GM19467 (cell line): ENCODE measurements around the gene DNAH17.
"Not testable (repeated sequence)": the region's sequence is repeated elsewhere in the genome, so short reads cannot be mapped to it uniquely, and the experiment has no call there.

Source experiments
- ATAC-seq: cut with Tn5 transposase; IDR thresholded peaks from one replicate; pipeline ENCODE4 v1.9.1; 2021; ENCODE audit warnings: mild to moderate bottlenecking, moderate library complexity; ENCODE audit not compliant: unreplicated experiment

DNAH17 gene

GRCh38 chr17:78525511-78526160 is 51.6 kb downstream of the DNAH17 start:
- ATAC-seq = no peak

DNA sequence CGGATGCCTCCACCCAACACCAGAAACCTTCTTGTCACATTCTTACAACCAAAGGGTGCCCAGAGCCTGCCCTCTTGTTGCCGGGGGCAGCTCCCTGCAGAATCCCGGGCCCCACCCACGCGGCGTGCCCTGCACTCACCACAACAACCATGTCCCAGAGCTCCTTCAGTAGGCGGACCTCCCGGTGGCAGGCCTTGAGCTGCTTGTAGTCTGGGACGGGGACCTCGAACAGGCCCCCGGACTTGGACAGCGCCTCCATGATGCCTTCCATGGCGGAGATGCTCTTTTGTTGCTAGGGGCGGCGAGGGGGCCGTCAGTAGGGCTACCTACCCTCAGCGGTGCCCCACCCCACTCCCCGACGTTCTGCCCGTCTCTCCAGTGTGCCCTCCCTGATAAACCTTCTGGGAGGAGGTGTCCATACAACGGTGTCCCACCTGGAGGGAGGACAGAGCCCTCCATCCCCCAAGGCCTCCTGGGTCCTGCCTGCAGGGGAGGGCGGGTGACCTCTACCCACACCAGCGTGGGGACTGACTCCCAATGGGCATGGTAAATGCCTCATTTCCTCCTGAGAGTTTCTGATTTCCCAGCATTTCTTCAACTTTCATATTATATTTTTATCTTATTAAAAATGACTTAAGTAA is 52.2 kb downstream of the DNAH17 start:
- ATAC-seq = no peak

DNA sequence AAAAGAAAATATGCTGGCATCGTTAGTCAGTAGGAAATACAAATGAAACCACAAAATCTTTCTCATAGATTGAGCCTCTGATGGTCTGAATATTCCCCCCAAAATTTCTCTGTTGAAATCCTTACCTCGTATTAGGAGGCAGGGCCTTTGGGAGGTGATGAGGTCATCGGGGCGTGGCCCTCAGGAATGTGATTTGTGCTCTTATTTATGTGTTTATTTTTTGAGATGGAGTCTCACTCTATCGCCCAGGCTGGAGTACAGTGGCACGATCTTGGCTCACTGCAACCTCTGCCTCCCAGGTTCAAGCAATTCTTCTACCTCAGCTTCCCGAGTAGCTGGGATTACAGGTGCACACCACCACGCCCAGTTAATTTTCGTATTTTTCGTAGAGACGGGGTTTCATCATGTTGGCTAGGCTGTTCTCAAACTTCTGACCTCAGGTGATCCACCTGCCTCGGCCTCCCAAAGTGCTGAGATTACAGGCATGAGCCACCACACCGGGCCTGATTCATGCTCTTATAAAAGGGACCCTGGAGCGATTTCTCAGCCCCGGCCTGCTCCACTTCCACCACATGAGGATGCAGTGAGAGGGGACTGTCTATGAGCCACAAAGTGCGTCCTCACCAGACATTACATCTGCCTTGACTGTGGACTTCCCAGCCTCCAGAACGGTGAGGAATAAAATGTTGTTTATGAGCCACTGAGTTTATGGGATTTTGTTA is 53.1 kb downstream of the DNAH17 start:
- ATAC-seq = no peak

GRCh38 chr17:78522031-78522809 is 55.0 kb downstream of the DNAH17 start:
- ATAC-seq = no peak

DNA sequence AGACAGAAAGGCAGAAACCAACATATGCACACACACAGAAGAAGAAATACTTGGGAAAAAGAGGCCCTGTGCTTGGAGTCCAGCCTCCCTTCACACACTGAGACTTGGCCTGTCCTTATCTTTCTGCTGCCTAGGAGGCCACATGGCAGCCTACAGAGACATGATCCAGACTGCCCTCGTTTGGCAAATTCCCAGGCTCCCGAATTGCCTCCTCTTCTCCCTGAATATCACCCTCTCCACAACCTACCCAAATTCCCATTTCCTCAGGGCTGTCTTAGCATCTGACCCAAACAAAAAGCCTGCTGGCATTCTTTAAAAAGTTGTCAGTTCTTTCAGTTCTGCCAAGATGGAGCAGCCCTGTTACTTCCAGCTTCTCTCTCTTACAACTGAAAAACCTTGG is 59.8 kb downstream of the DNAH17 start:
- ATAC-seq = no peak

DNA sequence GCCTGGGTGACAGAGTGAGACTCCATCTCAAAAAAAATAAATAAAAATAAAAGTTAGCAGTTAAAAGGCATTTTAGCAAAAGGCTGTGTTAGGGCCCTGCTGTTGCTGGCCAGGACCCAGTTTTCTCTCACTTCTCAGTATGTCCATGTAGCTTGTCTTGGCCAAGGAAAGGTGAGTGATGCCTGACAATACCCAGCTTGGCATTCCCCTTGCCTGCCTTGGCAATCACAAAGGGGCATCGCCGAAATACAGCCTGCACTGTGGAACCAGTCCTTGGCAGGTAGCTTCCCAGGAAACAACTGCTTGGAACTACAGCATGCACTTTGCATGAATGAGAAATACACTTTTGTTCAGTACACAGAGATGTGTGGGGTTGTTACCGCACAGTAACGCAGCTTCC is 61.7 kb downstream of the DNAH17 start:
- ATAC-seq = no peak

DNA sequence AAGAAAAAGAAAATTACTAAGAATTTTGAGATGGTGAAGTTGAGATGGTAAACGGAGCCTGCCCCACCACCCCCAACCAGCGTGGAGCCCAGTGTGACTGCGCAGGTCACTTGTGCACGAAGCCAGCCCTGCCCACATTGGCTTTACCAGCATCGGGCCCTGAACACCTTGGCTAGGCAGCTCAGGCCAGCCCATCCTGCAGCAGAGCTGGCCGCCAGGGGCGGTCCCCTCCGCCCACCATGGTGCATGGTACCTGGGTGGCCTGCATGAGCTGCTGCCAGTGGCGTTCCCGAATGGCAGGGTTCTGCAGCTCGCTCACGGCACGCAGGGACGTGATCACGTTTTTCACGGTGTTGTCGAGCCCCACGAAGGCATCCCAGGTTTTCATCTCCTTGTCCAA is 62.7 kb downstream of the DNAH17 start:
- no peak for ATAC-seq

DNA sequence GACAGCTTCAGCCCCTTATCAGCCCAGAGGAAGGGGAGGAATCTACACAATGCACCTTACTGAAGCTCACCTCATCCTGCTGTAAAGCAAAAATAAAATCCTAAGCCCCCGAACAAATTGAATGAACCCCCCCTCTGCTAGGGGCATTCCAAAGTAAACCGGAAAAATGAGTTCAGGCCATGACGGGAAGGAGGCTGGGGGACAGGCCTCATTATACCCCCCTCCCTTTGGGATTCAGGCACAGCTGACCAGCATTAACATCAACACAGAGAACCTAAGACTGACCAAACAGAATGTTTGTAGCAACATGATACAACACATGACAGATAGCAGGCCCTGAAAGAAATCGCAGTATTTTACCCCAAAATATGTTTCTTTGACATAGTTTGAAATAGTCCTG is 64.2 kb downstream of the DNAH17 start:
- no peak for ATAC-seq

- ATAC-seq = no peak
Observed at GRCh38 chr17:78510141-78511075, 66.8 kb downstream of the DNAH17 start.

- no peak for ATAC-seq
Observed at GRCh38 chr17:78507526-78507925, 69.7 kb downstream of the DNAH17 start.

DNA sequence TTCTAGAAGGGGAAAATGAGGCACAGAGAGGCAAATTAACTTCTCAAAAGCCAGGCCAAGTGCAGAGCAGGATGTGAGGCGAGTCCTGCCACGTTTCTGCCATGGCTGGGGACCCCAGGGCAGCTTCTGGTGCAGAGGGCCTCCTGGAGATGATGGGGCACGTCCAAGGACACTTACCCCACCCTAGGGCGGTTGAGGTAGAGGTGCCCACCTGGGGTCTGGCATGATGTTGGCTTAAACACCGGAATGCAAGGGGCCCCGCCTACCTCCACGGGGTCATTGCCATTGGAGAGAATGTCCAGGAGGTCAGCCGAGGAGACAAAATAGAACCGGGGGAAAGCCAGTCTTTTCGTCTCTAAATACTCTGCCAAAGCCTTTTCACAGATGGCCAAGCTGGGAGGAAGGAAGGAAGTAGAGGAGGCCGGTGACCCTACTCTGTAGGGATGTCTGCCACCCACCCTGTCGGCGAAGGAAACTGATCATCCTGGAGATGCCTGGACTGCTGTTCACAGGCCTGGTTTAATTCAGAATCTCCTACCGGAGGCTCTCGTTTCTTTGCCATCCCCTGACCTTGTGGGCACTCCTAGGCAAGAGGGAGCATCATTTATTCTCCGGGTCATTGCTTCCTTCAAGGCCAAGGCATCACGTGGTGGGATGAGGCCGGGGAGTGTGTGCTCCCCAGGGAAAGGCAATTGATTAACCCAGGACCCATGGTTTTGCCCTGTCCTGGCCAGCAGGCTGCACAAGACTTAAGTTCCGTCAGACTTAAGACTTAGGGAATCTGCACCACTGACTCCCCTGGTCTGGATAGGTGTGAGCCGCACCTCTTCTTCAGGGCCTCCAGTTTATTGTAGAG is 70.5 kb downstream of the DNAH17 start:
- no peak for ATAC-seq

- no peak for ATAC-seq
Observed at GRCh38 chr17:78504156-78504925, 72.9 kb downstream of the DNAH17 start.

- not testable (repeated sequence) for ATAC-seq
Observed at GRCh38 chr17:78503388-78503787, 73.8 kb downstream of the DNAH17 start.

DNA sequence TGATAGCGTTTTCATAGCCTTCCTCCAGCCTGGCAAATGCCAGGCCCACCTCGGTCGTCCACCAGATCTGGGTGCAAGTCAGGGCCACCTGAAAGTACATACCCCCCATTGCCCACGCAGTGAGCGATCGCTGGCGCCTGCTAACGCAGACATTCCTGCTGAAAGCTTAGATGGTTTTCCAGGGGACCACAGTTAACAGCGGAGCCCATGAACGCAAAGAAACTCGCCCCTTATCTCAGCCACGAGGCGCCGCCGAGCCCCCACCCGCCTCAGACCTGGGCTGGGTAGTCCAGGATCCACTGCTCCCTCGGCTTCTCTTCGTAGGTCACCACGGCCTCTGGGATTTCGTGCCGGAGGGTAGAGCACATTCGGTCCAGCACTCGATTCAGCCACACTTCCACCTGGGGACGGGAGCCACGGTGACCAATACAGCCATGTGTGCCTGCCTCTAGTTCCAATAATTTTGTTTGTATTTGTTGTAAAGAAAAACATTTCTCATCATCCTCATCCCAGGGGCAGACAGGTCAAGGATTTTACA is 74.5 kb downstream of the DNAH17 start:
- no peak for ATAC-seq

- ATAC-seq = no peak
Observed at GRCh38 chr17:78501241-78502036, 75.8 kb downstream of the DNAH17 start.

- ATAC-seq = no peak
Observed at GRCh38 chr17:78500806-78501205, 76.4 kb downstream of the DNAH17 start.

- ATAC-seq = no peak
Observed at GRCh38 chr17:78499715-78500540, 77.3 kb downstream of the DNAH17 start.
